ENCODE measurements around the gene KRT36.

KRT36 gene

GRCh38 chr17:41481036-41481435 lies 8.7 kb downstream of the KRT36 start, which contains the start of gene KRT35:
KRT35 (minus strand) TSS chr17:41481151; CDS start chr17:41481097, 54 bp downstream.
- TF ChIP-seq FOXP2 (optimal IDR thresholded peaks at IDR 0.05; ENCODE audit: borderline replicate concordance, extremely low read depth, extremely low read length, insufficient read depth) (no peak), SIN3A (IDR thresholded peaks at IDR 0.05; ENCODE audit: borderline replicate concordance, insufficient read depth, low read length) (no peak)

- TF ChIP-seq FOXP2 (optimal IDR thresholded peaks at IDR 0.05; ENCODE audit: borderline replicate concordance, extremely low read depth, extremely low read length, insufficient read depth) (no peak), TAF1 (IDR thresholded peaks at IDR 0.05; ENCODE audit: borderline replicate concordance, insufficient read depth, low read length) (no peak), POLR2AphosphoS5 (IDR thresholded peaks at IDR 0.05; ENCODE audit: low read depth, low read length) (no peak), SIN3A (IDR thresholded peaks at IDR 0.05; ENCODE audit: borderline replicate concordance, insufficient read depth, low read length) (no peak), REST (IDR thresholded peaks at IDR 0.05; ENCODE audit: insufficient read depth in 1 of 2, low read depth in 2 of 2, low read length in 2 of 2) (no peak)
Observed at GRCh38 chr17:41480581-41480980, 9.1 kb downstream of the KRT36 start.

- TF ChIP-seq REST (IDR thresholded peaks at IDR 0.05; ENCODE audit: insufficient read depth in 1 of 2, low read depth in 2 of 2, low read length in 2 of 2) (no peak), FOXP2 (optimal IDR thresholded peaks at IDR 0.05; ENCODE audit: borderline replicate concordance, extremely low read depth, extremely low read length, insufficient read depth) (no peak), SIN3A (IDR thresholded peaks at IDR 0.05; ENCODE audit: borderline replicate concordance, insufficient read depth, low read length) (no peak), POLR2AphosphoS5 (IDR thresholded peaks at IDR 0.05; ENCODE audit: low read depth, low read length) (no peak), TAF1 (IDR thresholded peaks at IDR 0.05; ENCODE audit: borderline replicate concordance, insufficient read depth, low read length) (no peak)
Observed at GRCh38 chr17:41480136-41480535, 9.6 kb downstream of the KRT36 start.

GRCh38 chr17:41478237-41478636 lies 11.5 kb downstream of the KRT36 start:
- TF ChIP-seq TAF1 (IDR thresholded peaks at IDR 0.05; ENCODE audit: borderline replicate concordance, insufficient read depth, low read length) (no peak), SIN3A (IDR thresholded peaks at IDR 0.05; ENCODE audit: borderline replicate concordance, insufficient read depth, low read length) (no peak), REST (IDR thresholded peaks at IDR 0.05; ENCODE audit: insufficient read depth in 1 of 2, low read depth in 2 of 2, low read length in 2 of 2) (no peak), POLR2AphosphoS5 (IDR thresholded peaks at IDR 0.05; ENCODE audit: low read depth, low read length) (no peak), FOXP2 (optimal IDR thresholded peaks at IDR 0.05; ENCODE audit: borderline replicate concordance, extremely low read depth, extremely low read length, insufficient read depth) (no peak)

- TF ChIP-seq REST (IDR thresholded peaks at IDR 0.05; ENCODE audit: insufficient read depth in 1 of 2, low read depth in 2 of 2, low read length in 2 of 2) (no peak), FOXP2 (optimal IDR thresholded peaks at IDR 0.05; ENCODE audit: borderline replicate concordance, extremely low read depth, extremely low read length, insufficient read depth) (no peak), SIN3A (IDR thresholded peaks at IDR 0.05; ENCODE audit: borderline replicate concordance, insufficient read depth, low read length) (no peak), TAF1 (IDR thresholded peaks at IDR 0.05; ENCODE audit: borderline replicate concordance, insufficient read depth, low read length) (no peak), POLR2AphosphoS5 (IDR thresholded peaks at IDR 0.05; ENCODE audit: low read depth, low read length) (no peak)
Observed at GRCh38 chr17:41476866-41477815, 12.6 kb downstream of the KRT36 start.

Data from PFSK-1 (cell line).